ENCODE data around the gene CTXN1.

Gene CTXN1

DNA sequence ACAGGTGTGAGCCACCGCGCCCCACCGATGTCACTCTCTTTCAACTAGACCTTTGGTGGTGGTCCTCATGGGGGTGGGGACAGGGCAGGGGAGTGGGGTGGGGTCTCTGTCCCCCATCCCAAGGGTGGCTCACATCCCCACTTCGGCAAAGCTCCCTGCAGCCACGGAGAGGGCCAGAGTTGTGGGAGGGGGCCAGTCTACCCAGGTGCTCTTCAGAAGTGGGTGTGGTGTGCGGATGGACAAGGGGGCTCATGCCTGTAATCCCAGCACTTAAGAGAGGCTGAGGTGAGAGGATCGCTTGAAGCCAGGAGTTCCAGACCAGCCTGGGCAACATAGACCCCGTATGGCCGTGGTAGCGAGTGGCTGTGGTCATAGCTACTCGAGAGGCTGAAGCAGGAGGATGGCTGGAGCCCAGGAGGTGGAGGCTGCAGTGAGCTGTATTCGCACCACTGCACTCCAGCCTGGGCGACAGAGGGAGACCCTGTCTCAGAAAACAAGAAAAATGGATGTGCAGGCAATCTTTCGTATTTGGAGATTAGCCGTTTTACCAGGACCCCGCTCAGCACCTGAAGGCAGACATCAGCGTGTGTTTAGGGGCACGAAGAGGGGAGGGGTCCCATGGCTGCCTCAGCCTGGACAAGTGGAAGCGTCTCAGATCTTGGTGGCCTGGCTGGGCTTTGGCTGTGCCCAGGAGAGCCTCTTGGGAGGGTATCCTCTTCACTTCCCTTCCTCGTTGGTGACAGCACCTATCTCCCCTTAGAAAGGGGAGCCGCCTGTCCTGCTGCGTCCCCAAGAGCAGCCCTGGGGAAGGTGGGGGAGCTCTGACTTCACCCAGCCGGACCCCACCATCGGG is 10.5 kb downstream of the CTXN1 start:
- no peak for DNase-seq (ENCODE audit: low read depth)
- TF ChIP-seq, protein P1, sequence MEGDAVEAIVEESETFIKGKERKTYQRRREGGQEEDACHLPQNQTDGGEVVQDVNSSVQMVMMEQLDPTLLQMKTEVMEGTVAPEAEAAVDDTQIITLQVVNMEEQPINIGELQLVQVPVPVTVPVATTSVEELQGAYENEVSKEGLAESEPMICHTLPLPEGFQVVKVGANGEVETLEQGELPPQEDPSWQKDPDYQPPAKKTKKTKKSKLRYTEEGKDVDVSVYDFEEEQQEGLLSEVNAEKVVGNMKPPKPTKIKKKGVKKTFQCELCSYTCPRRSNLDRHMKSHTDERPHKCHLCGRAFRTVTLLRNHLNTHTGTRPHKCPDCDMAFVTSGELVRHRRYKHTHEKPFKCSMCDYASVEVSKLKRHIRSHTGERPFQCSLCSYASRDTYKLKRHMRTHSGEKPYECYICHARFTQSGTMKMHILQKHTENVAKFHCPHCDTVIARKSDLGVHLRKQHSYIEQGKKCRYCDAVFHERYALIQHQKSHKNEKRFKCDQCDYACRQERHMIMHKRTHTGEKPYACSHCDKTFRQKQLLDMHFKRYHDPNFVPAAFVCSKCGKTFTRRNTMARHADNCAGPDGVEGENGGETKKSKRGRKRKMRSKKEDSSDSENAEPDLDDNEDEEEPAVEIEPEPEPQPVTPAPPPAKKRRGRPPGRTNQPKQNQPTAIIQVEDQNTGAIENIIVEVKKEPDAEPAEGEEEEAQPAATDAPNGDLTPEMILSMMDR (IDR thresholded peaks at IDR 0.05; ENCODE audit: insufficient read depth, low read depth, low read length, missing control alignments): no peak
- H3K4me3 ChIP-seq (ENCODE audit: low read length): peak overlapping the region; percentile 41

DNA sequence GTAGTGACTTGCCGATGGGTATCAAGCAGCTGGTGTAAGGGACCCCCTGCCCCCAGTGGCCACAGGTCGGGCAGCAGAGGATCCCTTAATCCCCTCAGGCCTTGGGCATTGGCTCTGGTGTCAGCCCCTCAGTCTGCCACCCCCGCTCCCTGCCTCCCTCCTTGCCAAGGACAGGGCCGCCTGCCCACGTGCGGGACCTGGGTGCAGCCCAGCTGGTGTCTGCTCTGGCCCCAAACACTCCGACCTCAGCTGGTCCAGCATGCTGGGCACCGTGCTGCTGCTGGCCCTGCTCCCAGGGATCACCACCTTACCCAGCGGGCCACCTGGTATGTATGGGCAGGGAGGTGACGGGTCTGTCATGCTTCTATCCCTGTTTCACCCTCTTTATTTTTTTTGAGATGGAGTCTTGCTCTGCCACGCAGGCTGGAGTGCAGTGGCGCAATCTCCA is 11.3 kb downstream of the CTXN1 start, which contains the start of gene TGFBR3L:
TGFBR3L (plus strand) TSS at position 233 of the 448 bp plus-strand sequence.
- no peak for DNase-seq (ENCODE audit: low read depth)
- no peak within 1 kb of the TSS for H3K4me3 ChIP-seq (ENCODE audit: low read length)
- TF ChIP-seq, protein P1 (IDR thresholded peaks at IDR 0.05; ENCODE audit: insufficient read depth, low read depth, low read length, missing control alignments): no peak

GRCh38 chr19:7914099-7914498 is 11.8 kb downstream of the CTXN1 start:
- H3K4me3 ChIP-seq (ENCODE audit: low read length): no peak overlapping the region
- no peak for DNase-seq (ENCODE audit: low read depth)
- TF ChIP-seq, protein P1 (IDR thresholded peaks at IDR 0.05; ENCODE audit: insufficient read depth, low read depth, low read length, missing control alignments): no peak

- no peak for DNase-seq (ENCODE audit: low read depth)
- no peak overlapping the region for H3K4me3 ChIP-seq (ENCODE audit: low read length)
- TF ChIP-seq, protein P1 (IDR thresholded peaks at IDR 0.05; ENCODE audit: insufficient read depth, low read depth, low read length, missing control alignments): no peak
These were observed 12.3 kb downstream of the CTXN1 start for GRCh38 chr19:7913652-7914051.

DNA sequence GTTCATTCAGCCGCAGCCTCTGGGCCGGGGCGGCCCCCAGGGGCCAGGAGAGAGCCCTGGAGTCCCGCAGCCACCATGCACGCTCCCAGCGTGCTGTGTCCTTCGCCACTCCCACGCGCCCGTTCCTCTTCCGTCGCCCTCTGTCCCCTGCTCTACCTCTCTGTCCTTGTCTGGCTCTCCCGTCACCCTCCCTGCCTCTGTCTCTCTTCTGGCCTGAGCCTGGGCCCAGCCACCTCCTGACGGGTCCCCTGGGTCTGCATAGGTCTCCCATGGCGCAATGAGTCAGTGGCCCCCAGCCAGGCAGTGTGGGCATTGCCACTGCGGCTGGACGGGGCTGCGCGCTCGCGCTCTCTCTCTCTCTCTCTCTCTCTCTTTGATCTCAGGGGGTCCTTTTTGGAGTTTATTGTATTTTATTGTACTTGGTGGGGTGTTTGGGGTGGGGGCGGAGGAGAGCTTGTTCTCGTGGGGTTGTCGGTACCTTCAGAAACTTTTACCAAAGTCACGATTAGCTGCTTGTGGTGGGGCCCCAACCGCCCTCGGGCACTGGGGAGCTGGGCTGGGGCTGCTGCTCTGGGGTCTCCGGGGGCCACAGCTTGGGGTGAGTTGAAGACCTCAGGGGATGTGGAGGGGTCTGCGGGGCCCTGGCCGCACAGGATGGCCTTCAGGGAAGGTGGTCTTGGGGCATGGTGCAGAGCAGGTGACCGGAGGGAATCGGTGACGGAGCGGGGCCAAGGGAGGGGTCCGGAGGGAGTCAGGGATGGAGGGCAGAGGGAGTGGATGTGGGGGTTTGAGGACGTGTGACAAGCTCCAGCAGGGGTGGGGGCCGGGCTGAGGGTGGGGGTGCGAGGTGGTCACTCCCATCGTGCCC is 13.0 kb downstream of the CTXN1 start:
- TF ChIP-seq, protein P1 (IDR thresholded peaks at IDR 0.05; ENCODE audit: insufficient read depth, low read depth, low read length, missing control alignments): no peak

DNA sequence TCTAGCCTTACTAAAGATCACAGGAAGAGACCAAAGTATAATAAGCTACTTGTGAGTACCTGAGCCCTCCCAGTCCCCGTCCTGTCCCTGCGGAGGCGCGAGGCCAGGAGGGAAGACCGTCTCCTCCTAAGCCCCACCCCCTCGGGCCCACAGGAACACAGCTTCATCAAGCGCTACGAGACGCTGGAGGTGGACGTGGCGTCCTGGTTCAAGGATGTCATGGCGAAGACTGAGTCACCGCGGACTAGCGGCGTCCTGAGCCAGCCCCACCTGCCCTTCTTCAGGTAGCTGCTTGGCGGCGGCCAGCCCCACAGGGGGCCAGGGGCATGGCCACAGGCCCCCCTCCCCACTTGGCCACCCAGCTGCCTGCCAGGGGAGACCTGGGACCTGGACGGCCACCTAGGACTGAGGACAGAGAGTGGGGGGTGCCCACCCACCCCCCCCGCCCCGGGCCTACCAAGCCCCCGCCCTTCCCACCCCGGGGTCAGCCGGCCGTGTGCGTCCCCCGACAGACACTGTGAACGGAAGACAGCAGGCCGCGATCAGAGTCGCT is 13.7 kb downstream of the CTXN1 start:
- TF ChIP-seq, protein P1 (IDR thresholded peaks at IDR 0.05; ENCODE audit: insufficient read depth, low read depth, low read length, missing control alignments): no peak
- no peak for DNase-seq (ENCODE audit: low read depth)
- no peak overlapping the region for H3K4me3 ChIP-seq (ENCODE audit: low read length)

More for the DNA sequence above, 13.0 kb downstream of the CTXN1 start:
- DNase-seq (ENCODE audit: low read depth): no peak
- H3K4me3 ChIP-seq (ENCODE audit: low read length): no peak overlapping the region

Data from epithelial cell of esophagus (primary cell).